A673 (cell line): Measurements from ENCODE around the gene KRTAP10-2.

Experiments
- CTCF ChIP-seq: fragments of 300-800, 200-600 bp; sonication (generic); conservative IDR thresholded peaks from 2 replicates; pipeline ENCODE4 v1.5.1; 2017; ENCODE audit warnings: low read depth, mild to moderate bottlenecking, antibody characterized with exemption, low read length, moderate library complexity, mixed read lengths
- EZH2 ChIP-seq: fragments of 200-600 bp; sonication (generic); IDR thresholded peaks from 2 replicates; pipeline ENCODE4 v1.6.1; 2017; ENCODE audit warnings: borderline replicate concordance, low read depth, mild to moderate bottlenecking, mixed read lengths, antibody characterized with exemption, low read length; ENCODE audit not compliant: poor library complexity, severe bottlenecking

GRCh38 chr21:44564099-44564498 lies 12.8 kb upstream of the KRTAP10-2 start:
- TF ChIP-seq CTCF = no peak
- no peak for TF ChIP-seq EZH2
